Measurements from ENCODE around the gene SYF2. TPM values are rescaled to one million over a fixed set of nuclear protein-coding genes. Genes with fewer than 3 reads are reported as not detected.
"Not testable (repeated sequence)": the region's sequence is repeated elsewhere in the genome, so short reads cannot be mapped to it uniquely, and the experiment has no call there.

The SYF2 gene
- total RNA-seq, 1 donor from 2014 or later, result 33.9 TPM

DNA sequence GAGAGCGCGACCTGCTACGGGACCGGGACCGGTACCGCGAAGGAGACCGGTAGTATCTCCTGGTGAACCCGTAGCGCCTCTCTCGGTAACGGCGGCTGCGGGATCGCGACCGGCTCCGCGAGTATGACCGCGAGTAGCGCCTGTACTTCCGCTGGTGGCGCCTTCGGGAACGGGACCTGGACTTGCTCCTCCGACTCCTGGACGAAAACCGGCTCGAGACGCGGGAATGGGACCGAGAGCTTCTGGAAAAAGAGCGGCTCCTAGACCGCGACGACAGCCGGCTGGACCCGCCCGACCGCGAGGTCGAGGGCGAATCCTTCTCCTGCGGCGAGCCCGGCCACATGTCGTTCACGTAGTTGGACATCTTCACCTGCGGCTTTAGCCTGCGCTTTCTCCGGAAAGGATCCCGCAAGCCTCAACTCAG lies 14.3 kb upstream of the SYF2 start:
- H3K27ac ChIP-seq (ENCODE audit: low read depth, low read length), result peak overlapping the region; percentile 99
- peak overlapping the region; percentile 99 to 100 (median 99) for H3K9ac ChIP-seq (ENCODE audit: low read depth in 1 of 3, low read length in 3 of 3)
- no peaks in the 10 kb centered on the region for H3K27me3 ChIP-seq (ENCODE audit: control insufficient read depth in 3 of 3, insufficient read depth in 3 of 3, low read length in 3 of 3)
- H3K4me3 ChIP-seq (ENCODE audit: low read length in 3 of 3), result peak overlapping the region; percentile 98 to 100 (median 99)
- H3K9me3 ChIP-seq (ENCODE audit: control insufficient read depth in 3 of 3, low read length in 3 of 3), result no peaks in the 10 kb centered on the region
- peaks cover 19 to 33% (median 25%) of the 10 kb centered on the region in 3 donors for H3K4me1 ChIP-seq (ENCODE audit: control insufficient read depth in 3 of 3, insufficient read depth in 3 of 3, low read length in 3 of 3)
- H3K36me3 ChIP-seq (ENCODE audit: control insufficient read depth in 3 of 3, insufficient read depth in 3 of 3, low read length in 3 of 3), result peaks cover 18 to 30% (median 29%) of the 10 kb centered on the region in 3 donors

DNA sequence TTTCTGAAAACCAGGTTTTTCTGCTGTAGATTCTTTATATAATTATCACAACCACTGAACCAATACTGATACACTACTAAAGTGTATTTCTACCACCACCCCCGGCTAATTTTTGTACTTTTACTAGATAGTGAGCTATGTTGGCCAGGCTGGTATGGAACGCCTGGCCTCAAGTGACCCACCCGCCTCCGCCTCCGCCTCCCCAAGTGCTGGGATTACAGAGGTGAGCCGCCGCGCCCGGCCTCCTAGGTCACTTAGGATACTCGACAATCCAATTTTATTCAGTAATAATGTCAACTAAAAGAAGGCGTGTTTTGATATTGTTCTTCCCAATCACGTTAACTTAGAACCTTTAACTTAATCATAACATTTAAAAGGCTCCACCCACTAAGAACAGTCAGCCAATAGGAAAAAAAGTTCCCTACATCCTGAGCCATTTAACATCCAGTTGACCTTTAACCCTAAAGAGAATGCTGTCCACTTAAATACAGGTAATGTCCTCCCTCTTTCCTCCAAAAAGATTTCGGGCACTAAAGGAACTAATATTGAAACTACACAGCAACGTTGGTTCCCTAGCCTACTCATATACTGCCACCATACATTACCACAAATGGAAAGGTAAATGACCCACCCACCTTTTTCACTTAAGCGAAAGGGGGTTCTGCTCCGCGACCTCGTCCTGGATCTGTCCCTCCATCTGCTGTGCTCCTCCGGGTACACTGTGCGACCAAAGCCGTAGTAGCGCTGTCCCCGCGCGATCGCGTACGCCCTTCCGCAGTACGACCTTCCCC lies 13.7 kb upstream of the SYF2 start:
- peaks cover 18 to 30% (median 29%) of the 10 kb centered on the region in 3 donors for H3K36me3 ChIP-seq (ENCODE audit: control insufficient read depth in 3 of 3, insufficient read depth in 3 of 3, low read length in 3 of 3)
- no peaks in the 10 kb centered on the region for H3K27me3 ChIP-seq (ENCODE audit: control insufficient read depth in 3 of 3, insufficient read depth in 3 of 3, low read length in 3 of 3)
- peak overlapping the region; percentile 99 for H3K27ac ChIP-seq (ENCODE audit: low read depth, low read length)
- H3K9ac ChIP-seq (ENCODE audit: low read depth in 1 of 3, low read length in 3 of 3), result peak overlapping the region; percentile 99 to 100 (median 99)
- H3K9me3 ChIP-seq (ENCODE audit: control insufficient read depth in 3 of 3, low read length in 3 of 3), result no peaks in the 10 kb centered on the region
- peak overlapping the region; percentile 98 to 100 (median 99) for H3K4me3 ChIP-seq (ENCODE audit: low read length in 3 of 3)
- H3K4me1 ChIP-seq (ENCODE audit: control insufficient read depth in 3 of 3, insufficient read depth in 3 of 3, low read length in 3 of 3), result peaks cover 19 to 36% (median 26%) of the 10 kb centered on the region in 3 donors

DNA sequence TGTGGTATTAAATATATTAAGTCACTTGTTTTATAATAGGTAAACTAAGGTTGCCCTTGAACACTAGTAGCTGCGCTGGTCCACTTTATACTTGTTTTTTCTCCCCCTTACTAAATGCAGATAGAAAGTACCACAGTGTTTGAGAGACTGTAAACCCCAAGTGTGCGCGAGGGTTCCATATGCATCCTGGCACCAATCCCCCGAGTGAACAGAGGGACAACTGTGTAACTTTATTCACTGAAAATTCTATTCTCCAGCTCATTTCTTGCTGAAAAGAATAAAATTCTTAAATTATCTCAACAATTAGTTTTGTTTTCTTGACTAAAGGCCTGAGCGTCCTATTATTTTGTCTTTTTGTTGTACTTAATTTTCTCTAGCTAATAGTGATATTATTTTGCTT lies 13.1 kb upstream of the SYF2 start:
- H3K9ac ChIP-seq (ENCODE audit: low read depth in 1 of 3, low read length in 3 of 3), result peak overlapping the region in 2 of 3 donors; percentile 15 to 100
- no peak overlapping the region for H3K27ac ChIP-seq (ENCODE audit: low read depth, low read length)
- H3K4me3 ChIP-seq (ENCODE audit: low read length in 3 of 3), result peak overlapping the region; percentile 98 to 100 (median 99)
- H3K36me3 ChIP-seq (ENCODE audit: control insufficient read depth in 3 of 3, insufficient read depth in 3 of 3, low read length in 3 of 3), result peaks cover 18 to 33% (median 29%) of the 10 kb centered on the region in 3 donors
- H3K4me1 ChIP-seq (ENCODE audit: control insufficient read depth in 3 of 3, insufficient read depth in 3 of 3, low read length in 3 of 3), result peaks cover 25 to 42% (median 32%) of the 10 kb centered on the region in 3 donors
- H3K9me3 ChIP-seq (ENCODE audit: control insufficient read depth in 3 of 3, low read length in 3 of 3), result no peaks in the 10 kb centered on the region
- no peaks in the 10 kb centered on the region for H3K27me3 ChIP-seq (ENCODE audit: control insufficient read depth in 3 of 3, insufficient read depth in 3 of 3, low read length in 3 of 3)

DNA sequence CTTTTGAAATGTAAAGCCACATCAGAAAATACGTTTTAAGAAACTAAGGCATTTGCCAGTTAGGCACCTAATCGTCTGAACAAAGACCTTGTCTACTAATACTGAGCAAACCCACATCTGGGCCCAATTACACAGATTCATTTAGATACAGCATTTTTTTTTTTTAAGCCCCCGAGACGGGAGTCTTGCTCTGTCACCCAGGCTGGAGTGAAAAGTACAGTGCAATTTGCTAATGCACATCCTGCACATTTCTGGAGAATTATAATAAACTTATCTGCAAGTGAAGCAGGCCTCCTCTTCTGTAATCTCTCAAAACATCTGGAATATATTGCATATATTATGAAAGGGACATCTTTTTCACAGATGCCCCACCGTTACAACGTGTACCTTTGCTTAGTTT lies 11.6 kb upstream of the SYF2 start:
- peaks cover 35 to 55% (median 44%) of the 10 kb centered on the region in 3 donors for H3K4me1 ChIP-seq (ENCODE audit: control insufficient read depth in 3 of 3, insufficient read depth in 3 of 3, low read length in 3 of 3)
- H3K9me3 ChIP-seq (ENCODE audit: control insufficient read depth in 3 of 3, low read length in 3 of 3), result no peaks in the 10 kb centered on the region
- no peaks in the 10 kb centered on the region for H3K27me3 ChIP-seq (ENCODE audit: control insufficient read depth in 3 of 3, insufficient read depth in 3 of 3, low read length in 3 of 3)
- peaks cover 18 to 35% (median 29%) of the 10 kb centered on the region in 3 donors for H3K36me3 ChIP-seq (ENCODE audit: control insufficient read depth in 3 of 3, insufficient read depth in 3 of 3, low read length in 3 of 3)
- no peak overlapping the region for H3K4me3 ChIP-seq (ENCODE audit: low read length in 3 of 3)
- no peak overlapping the region for H3K27ac ChIP-seq (ENCODE audit: low read depth, low read length)
- H3K9ac ChIP-seq (ENCODE audit: low read depth in 1 of 3, low read length in 3 of 3), result no peak overlapping the region

DNA sequence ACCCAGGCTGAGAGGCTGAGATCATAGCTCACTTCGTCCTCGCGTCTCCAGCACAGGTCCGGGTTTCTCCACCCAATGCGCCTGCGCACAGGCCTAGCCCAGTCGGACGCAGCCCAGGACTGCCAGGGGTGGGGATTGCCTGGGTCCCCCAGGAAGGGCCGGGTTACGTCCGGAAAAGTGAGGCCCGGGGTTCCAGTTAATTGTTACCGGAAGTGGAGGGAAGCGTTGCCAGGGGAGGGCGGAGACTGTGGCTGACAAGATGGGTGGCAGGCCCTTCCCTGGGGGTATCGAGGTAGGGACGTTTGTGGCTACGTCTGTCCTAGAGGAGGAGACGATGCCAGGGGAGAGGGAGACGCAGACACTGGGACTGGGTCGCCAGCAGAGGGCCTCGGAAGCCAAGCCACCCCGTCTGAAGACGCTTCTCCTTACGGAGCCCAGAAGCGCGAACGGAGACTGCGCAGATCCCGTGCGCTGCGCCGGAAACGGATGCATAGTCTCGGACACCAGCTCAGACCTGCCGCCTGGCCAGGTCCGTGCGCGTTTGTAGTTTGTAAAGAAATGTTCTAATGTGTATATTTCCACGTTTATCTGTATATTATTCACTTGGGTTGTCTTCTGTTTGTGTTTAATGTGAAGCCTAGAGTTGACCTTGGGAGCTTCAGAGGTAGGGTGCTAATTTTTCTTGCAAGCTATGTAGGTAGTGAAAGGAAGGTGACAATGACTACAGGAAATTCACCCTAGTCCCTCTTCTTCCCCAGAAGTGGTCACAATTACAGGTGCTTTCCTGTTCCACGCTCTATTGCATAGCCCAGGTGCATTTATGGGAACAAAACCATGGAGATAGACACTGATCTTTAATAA lies 7.6 kb upstream of the SYF2 start:
- Histone ChIP-seq H3K9ac (ENCODE audit: low read depth in 1 of 3, low read length in 3 of 3) (peak overlapping the region; percentile 82 to 90 (median 87)), H3K36me3 (ENCODE audit: control insufficient read depth in 3 of 3, insufficient read depth in 3 of 3, low read length in 3 of 3) (peaks cover 18 to 27% (median 22%) of the 10 kb centered on the region in 3 donors), H3K9me3 (ENCODE audit: control insufficient read depth in 3 of 3, low read length in 3 of 3) (no peaks in the 10 kb centered on the region), H3K4me3 (ENCODE audit: low read length in 3 of 3) (peak overlapping the region; percentile 71 to 87 (median 81)), H3K27ac (ENCODE audit: low read depth, low read length) (peak overlapping the region; percentile 93), H3K27me3 (ENCODE audit: control insufficient read depth in 3 of 3, insufficient read depth in 3 of 3, low read length in 3 of 3) (no peaks in the 10 kb centered on the region), H3K4me1 (ENCODE audit: control insufficient read depth in 3 of 3, insufficient read depth in 3 of 3, low read length in 3 of 3) (peaks cover 25 to 43% (median 37%) of the 10 kb centered on the region in 3 donors)

DNA sequence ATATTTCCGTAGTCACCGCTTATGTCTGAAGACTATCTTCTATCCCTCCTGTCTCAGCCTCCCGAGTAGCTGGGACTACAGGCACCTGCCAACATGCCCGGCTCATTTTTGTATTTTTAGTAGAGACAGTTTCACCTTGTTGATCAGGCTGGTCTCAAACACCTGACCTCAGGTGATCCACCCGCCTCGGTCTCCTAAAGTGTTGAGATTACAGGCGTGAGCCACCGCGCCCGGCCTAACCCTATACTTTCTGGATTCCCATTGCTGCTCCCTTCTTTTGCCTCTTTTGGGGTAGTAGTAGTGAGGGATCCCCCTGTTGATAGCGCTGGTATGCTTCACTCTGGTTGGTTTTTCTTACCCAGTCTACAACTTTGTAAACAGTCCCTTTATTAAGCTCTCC lies 5.7 kb upstream of the SYF2 start:
- Histone ChIP-seq H3K9me3 (ENCODE audit: control insufficient read depth in 3 of 3, low read length in 3 of 3) (no peaks in the 10 kb centered on the region), H3K4me3 (ENCODE audit: low read length in 3 of 3) (no peak overlapping the region), H3K27me3 (ENCODE audit: control insufficient read depth in 3 of 3, insufficient read depth in 3 of 3, low read length in 3 of 3) (no peaks in the 10 kb centered on the region), H3K27ac (ENCODE audit: low read depth, low read length) (peak overlapping the region; percentile 49), H3K9ac (ENCODE audit: low read depth in 1 of 3, low read length in 3 of 3) (no peak overlapping the region), H3K4me1 (ENCODE audit: control insufficient read depth in 3 of 3, insufficient read depth in 3 of 3, low read length in 3 of 3) (peaks cover 30 to 39% (median 38%) of the 10 kb centered on the region in 3 donors), H3K36me3 (ENCODE audit: control insufficient read depth in 3 of 3, insufficient read depth in 3 of 3, low read length in 3 of 3) (peaks cover 7 to 12% (median 12%) of the 10 kb centered on the region in 3 donors)

DNA sequence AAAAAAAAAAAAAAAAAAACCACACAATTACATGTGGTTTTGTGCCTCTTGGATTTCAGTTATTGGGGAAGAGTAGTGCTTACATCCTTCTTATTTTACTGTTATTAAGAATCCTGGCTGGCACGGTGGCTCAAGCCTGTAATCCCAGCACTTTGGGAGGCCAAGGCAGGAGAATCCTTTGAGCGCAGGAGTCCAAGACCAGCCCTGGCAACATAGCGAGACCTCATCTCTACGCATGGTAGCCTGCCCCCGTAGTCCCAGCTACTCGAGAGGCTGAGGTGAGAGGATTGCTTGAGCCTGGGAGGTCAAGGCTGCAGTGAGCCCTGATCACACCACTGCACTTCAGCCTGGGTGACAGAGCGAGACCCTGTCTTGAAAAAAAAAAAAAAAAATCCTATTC lies 4.0 kb upstream of the SYF2 start:
- not testable (repeated sequence) for H3K9me3 ChIP-seq (ENCODE audit: control insufficient read depth in 3 of 3, low read length in 3 of 3); H3K27me3 ChIP-seq (ENCODE audit: control insufficient read depth in 3 of 3, insufficient read depth in 3 of 3, low read length in 3 of 3); H3K27ac ChIP-seq (ENCODE audit: low read depth, low read length); H3K4me3 ChIP-seq (ENCODE audit: low read length in 3 of 3); H3K36me3 ChIP-seq (ENCODE audit: control insufficient read depth in 3 of 3, insufficient read depth in 3 of 3, low read length in 3 of 3); H3K9ac ChIP-seq (ENCODE audit: low read depth in 1 of 3, low read length in 3 of 3)
- peaks cover 36 to 49% (median 46%) of the 10 kb centered on the region in 3 donors for H3K4me1 ChIP-seq (ENCODE audit: control insufficient read depth in 3 of 3, insufficient read depth in 3 of 3, low read length in 3 of 3)

DNA sequence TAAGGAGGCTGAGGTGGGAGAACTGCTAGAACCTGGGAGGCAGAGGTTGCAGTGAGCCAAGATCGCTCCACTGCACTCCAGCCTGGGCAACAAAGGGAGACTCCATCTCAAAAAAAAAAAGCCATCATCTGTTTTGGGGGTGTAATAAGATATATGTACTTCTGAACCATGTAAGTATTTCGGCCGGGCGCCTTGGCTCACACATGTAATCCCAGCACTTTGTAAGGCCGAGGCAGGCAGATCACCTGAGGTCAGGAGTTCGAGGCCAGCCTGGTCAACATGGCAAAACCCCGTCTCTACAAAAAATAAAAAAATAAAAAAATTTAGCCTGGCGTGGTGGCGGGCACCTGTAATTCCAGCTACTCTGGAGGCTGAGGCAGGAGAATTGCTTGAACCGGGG lies 3.1 kb upstream of the SYF2 start:
- Histone ChIP-seq H3K27ac (ENCODE audit: low read depth, low read length) (peak overlapping the region; percentile 99), H3K4me1 (ENCODE audit: control insufficient read depth in 3 of 3, insufficient read depth in 3 of 3, low read length in 3 of 3) (peaks cover 33 to 44% (median 41%) of the 10 kb centered on the region in 3 donors)
- not testable (repeated sequence) for H3K27me3 ChIP-seq (ENCODE audit: control insufficient read depth in 3 of 3, insufficient read depth in 3 of 3, low read length in 3 of 3); H3K9ac ChIP-seq (ENCODE audit: low read depth in 1 of 3, low read length in 3 of 3); H3K36me3 ChIP-seq (ENCODE audit: control insufficient read depth in 3 of 3, insufficient read depth in 3 of 3, low read length in 3 of 3); H3K4me3 ChIP-seq (ENCODE audit: low read length in 3 of 3); H3K9me3 ChIP-seq (ENCODE audit: control insufficient read depth in 3 of 3, low read length in 3 of 3)

DNA sequence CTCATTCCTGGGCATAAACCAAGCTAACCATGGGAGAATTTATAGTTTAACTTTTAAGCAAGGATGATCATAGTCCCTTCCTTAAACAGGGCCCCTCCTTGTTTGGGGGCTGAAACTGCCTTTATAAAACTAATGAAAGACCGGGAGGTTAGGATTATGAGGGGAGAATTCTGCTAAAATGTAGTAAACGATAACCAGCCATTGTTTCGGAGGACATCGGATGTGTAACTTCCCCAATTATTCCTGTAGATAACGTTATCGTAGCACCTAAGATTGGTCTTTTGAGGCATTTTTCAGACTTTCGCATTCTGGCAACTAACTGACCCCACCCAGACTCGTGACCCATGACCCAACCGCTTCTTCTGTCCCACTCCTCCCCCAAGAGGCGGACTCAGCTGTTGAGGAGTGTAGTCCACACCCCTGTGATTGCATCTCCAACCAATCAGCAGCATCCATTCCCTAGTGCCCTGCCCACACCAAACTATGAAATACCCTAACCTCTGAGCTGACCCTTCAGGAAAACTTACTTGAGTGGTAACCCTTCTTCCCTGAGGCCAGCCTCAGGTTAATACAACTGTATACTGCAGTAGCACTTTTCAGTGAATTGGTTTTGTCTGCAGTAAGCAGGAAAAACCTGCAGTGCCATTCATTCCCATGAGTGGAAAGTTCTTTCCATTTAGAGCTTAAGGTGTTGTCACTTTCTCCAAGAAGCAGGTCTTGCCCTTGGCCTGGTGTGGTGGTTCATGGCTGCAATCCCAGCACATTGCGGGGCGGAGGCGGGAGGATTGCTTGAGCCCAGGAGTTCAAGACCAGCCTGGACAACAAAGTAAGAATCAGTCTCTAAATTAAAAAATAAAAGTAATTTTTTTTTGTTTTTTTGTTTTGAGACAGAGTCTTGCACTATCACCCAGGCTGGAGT lies 823 bp upstream of the SYF2 start:
- Histone ChIP-seq H3K4me3 (ENCODE audit: low read length in 3 of 3) (peak overlapping the region; percentile 94 to 98 (median 94)), H3K27ac (ENCODE audit: low read depth, low read length) (peak overlapping the region; percentile 99), H3K36me3 (ENCODE audit: control insufficient read depth in 3 of 3, insufficient read depth in 3 of 3, low read length in 3 of 3) (peaks cover 5 to 27% (median 22%) of the 10 kb centered on the region in 3 donors), H3K9ac (ENCODE audit: low read depth in 1 of 3, low read length in 3 of 3) (peak overlapping the region; percentile 93 to 99 (median 98)), H3K4me1 (ENCODE audit: control insufficient read depth in 3 of 3, insufficient read depth in 3 of 3, low read length in 3 of 3) (peaks cover 22 to 29% (median 29%) of the 10 kb centered on the region in 3 donors), H3K9me3 (ENCODE audit: control insufficient read depth in 3 of 3, low read length in 3 of 3) (no peaks in the 10 kb centered on the region), H3K27me3 (ENCODE audit: control insufficient read depth in 3 of 3, insufficient read depth in 3 of 3, low read length in 3 of 3) (no peaks in the 10 kb centered on the region)
